H1 (cell line): ENCODE results near the gene PDCL3. TPM values are rescaled to one million over a fixed set of nuclear protein-coding genes. Genes with fewer than 3 reads are reported as not detected.

Experiments used
- CTCF ChIA-PET: fragments of 300-600 bp; sonication (Branson Sonifier 250); formaldehyde crosslinking; loops from one replicate; lab custom pipeline; 2021; ENCODE audit not compliant: partially characterized antibody; lab: Charles Lee
- POLR2A ChIA-PET: fragments of 300-600 bp; sonication (Branson Sonifier 250); formaldehyde crosslinking; loops from one replicate; lab custom pipeline; 2021; ENCODE audit warnings: inconsistent platforms; ENCODE audit not compliant: partially characterized antibody; lab: Charles Lee
- DNase-seq, 2 experiments: peaks; one replicate each; pipeline versions ENCODE4 v3.0.0 to v3.0.0-alpha.2; 2010 to 2022; ENCODE audit warnings: low spot score in 2 of 2, low read depth in 1 of 2, mixed read lengths in 1 of 2
- FAIRE-seq: peaks from 2 replicates; lab custom pipeline; 2011; peaks lifted over from hg19 to GRCh38; lab: Jason Lieb, UNC
- H2AFZ ChIP-seq: 2 replicates; pipeline ENCODE4 v1.8.1; 2012; ENCODE audit warnings: low read length, inconsistent platforms
- H2AK5ac ChIP-seq: 2 replicates; pipeline ENCODE4 v1.6.1; 2013; ENCODE audit warnings: low read depth, low read length
- H2BK120ac ChIP-seq: replicated peaks from 2 replicates; pipeline ENCODE3; 2013; ENCODE audit warnings: low read depth, low read length, inconsistent platforms
- H2BK12ac ChIP-seq: 2 replicates; pipeline ENCODE4 v1.6.1; 2013; ENCODE audit warnings: low read depth, low read length
- H2BK15ac ChIP-seq: 2 replicates; pipeline ENCODE4 v1.6.1; 2013; ENCODE audit warnings: low read length
- H2BK20ac ChIP-seq: 2 replicates; pipeline ENCODE4 v1.6.1; 2013; ENCODE audit warnings: low read length
- H2BK5ac ChIP-seq: 2 replicates; pipeline ENCODE4 v1.6.1; 2013; ENCODE audit warnings: low read depth, low read length
- H3K14ac ChIP-seq: 2 replicates; pipeline ENCODE4 v1.6.1; 2013; ENCODE audit warnings: inconsistent platforms; ENCODE audit not compliant: insufficient read length
- H3K18ac ChIP-seq: 2 replicates; pipeline ENCODE4 v1.6.1; 2013; ENCODE audit warnings: low read length; ENCODE audit errors: extremely low read depth
- H3K23ac ChIP-seq: 2 replicates; pipeline ENCODE4 v1.6.1; 2013; ENCODE audit warnings: inconsistent platforms; ENCODE audit not compliant: insufficient read length
- H3K23me2 ChIP-seq: 2 replicates; pipeline ENCODE4 v1.6.1; 2013; ENCODE audit warnings: low read depth, low read length
- H3K27ac ChIP-seq: 2 replicates; pipeline ENCODE4 v1.6.1; 2011; ENCODE audit warnings: low read depth, low read length, inconsistent platforms
- H3K27me3 ChIP-seq, 4 experiments: replicated peaks in 1 of 4; 1 replicate in 1 of 4; 2 replicates in 3 of 4; pipeline versions ENCODE4 v1.6.1 to v1.8.1; 2011 to 2013; ENCODE audit warnings: low read length in 3 of 4, mild to moderate bottlenecking in 3 of 4, inconsistent platforms in 2 of 4, mixed read lengths in 2 of 4, moderate library complexity in 1 of 4; ENCODE audit not compliant: control insufficient read depth in 3 of 4, insufficient read depth in 3 of 4; ENCODE audit errors: extremely low read depth in 1 of 4
- H3K36me3 ChIP-seq, 4 experiments: 2 replicates each; pipeline versions ENCODE4 v1.6.1 to v1.8.1; 2011 to 2013; ENCODE audit warnings: mild to moderate bottlenecking in 4 of 4, low read length in 3 of 4, moderate library complexity in 2 of 4, control low read depth in 1 of 4, inconsistent platforms in 1 of 4; ENCODE audit not compliant: insufficient read depth in 4 of 4, control insufficient read depth in 2 of 4
- H3K4ac ChIP-seq: replicated peaks from 2 replicates; pipeline ENCODE3; 2013; ENCODE audit warnings: low read length, low read depth, mixed read lengths, inconsistent platforms; ENCODE audit not compliant: insufficient read length
- H3K4me1 ChIP-seq, 4 experiments: replicated peaks in 1 of 4; 1 replicate in 1 of 4; 2 replicates in 3 of 4; pipeline versions ENCODE4 v1.6.1 to v1.8.1; 2011 to 2013; ENCODE audit warnings: low read length in 3 of 4, inconsistent platforms in 2 of 4, mixed read lengths in 1 of 4; ENCODE audit not compliant: insufficient read depth in 4 of 4, control insufficient read depth in 3 of 4
- H3K4me2 ChIP-seq, 2 experiments: 2 replicates each; pipeline versions ENCODE4 v1.6.1 to v1.8.1; 2011 to 2013; ENCODE audit warnings: low read depth in 2 of 2, low read length in 2 of 2, control low read depth in 1 of 2, inconsistent platforms in 1 of 2, mild to moderate bottlenecking in 1 of 2; ENCODE audit not compliant: insufficient read depth in 1 of 2
- H3K4me3 ChIP-seq, 4 experiments: fragments of 200-600, 300-600 bp in 1 of 4; sonication (generic), shearing (Covaris generic), sonication (Bioruptor Twin) in 1 of 4; 2 replicates each; pipeline versions ENCODE4 v1.5.1 to v1.8.1; 2011 to 2016; ENCODE audit warnings: low read length in 4 of 4, low read depth in 3 of 4, control low read depth in 2 of 4, inconsistent platforms in 2 of 4, mild to moderate bottlenecking in 2 of 4, mixed read lengths in 1 of 4, moderate library complexity in 1 of 4; ENCODE audit not compliant: insufficient read depth in 2 of 4; ENCODE audit errors: extremely low read depth in 1 of 4
- H3K56ac ChIP-seq: replicated peaks from 2 replicates; pipeline ENCODE3; 2013; ENCODE audit warnings: low read depth, mild to moderate bottlenecking, mixed read lengths, low read length, inconsistent platforms; ENCODE audit not compliant: insufficient read length
- H3K79me1 ChIP-seq: 2 replicates; pipeline ENCODE4 v1.6.1; 2013; ENCODE audit warnings: low read depth, low read length, control low read depth
- H3K79me2 ChIP-seq, 2 experiments: 2 replicates each; pipeline versions ENCODE4 v1.6.1 to v1.8.1; 2012 to 2013; ENCODE audit warnings: low read length in 2 of 2, mild to moderate bottlenecking in 2 of 2, inconsistent platforms in 1 of 2; ENCODE audit not compliant: insufficient read depth in 2 of 2, control insufficient read depth in 1 of 2
- H3K9ac ChIP-seq, 4 experiments: replicated peaks in 1 of 4; 1 replicate in 1 of 4; 2 replicates in 3 of 4; pipeline versions ENCODE4 v1.6.1 to v1.8.1; 2011 to 2013; ENCODE audit warnings: low read depth in 3 of 4, low read length in 3 of 4, control low read depth in 2 of 4, mild to moderate bottlenecking in 2 of 4, moderate library complexity in 2 of 4, inconsistent platforms in 1 of 4; ENCODE audit errors: extremely low read depth in 1 of 4
- H3K9me3 ChIP-seq, 2 experiments: 2 replicates each; pipeline versions ENCODE4 v1.6.1 to v1.8.1; 2012 to 2013; ENCODE audit warnings: mild to moderate bottlenecking in 2 of 2, moderate library complexity in 2 of 2, control low read depth in 1 of 2, inconsistent platforms in 1 of 2, low read depth in 1 of 2, low read length in 1 of 2, mixed read lengths in 1 of 2; ENCODE audit not compliant: insufficient read depth in 2 of 2
- H4K20me1 ChIP-seq, 2 experiments: replicated peaks in 1 of 2; 2 replicates each; pipeline versions ENCODE3 to v1.8.1; 2011 to 2013; ENCODE audit warnings: inconsistent platforms in 2 of 2, low read length in 2 of 2, mild to moderate bottlenecking in 1 of 2; ENCODE audit not compliant: insufficient read depth in 2 of 2, control insufficient read depth in 1 of 2
- H4K5ac ChIP-seq: 2 replicates; pipeline ENCODE4 v1.6.1; 2013; ENCODE audit warnings: low read length, low read depth, mixed read lengths, inconsistent platforms; ENCODE audit not compliant: insufficient read length
- H4K8ac ChIP-seq: 2 replicates; pipeline ENCODE4 v1.8.0; 2013; ENCODE audit warnings: mild to moderate bottlenecking, moderate library complexity, low read length, inconsistent platforms; ENCODE audit not compliant: insufficient read depth; ENCODE audit errors: extremely low read depth
- H4K91ac ChIP-seq: replicated peaks from 2 replicates; pipeline ENCODE3; 2013; ENCODE audit warnings: low read length, mixed read lengths, inconsistent platforms; ENCODE audit not compliant: insufficient read length
- ATF2 ChIP-seq: IDR thresholded peaks from 2 replicates; pipeline ENCODE4 v1.6.1; 2012; ENCODE audit warnings: low read length, inconsistent platforms
- BRCA1 ChIP-seq: IDR thresholded peaks from 2 replicates; pipeline ENCODE4 v1.6.1; 2012; ENCODE audit warnings: low read depth, low read length, improper control_type of control experiment
- CBX5 ChIP-seq: fragments of 300-800, 300-1000 bp; sonication (generic); IDR thresholded peaks from 2 replicates; pipeline ENCODE4 v1.7.1; 2016; ENCODE audit warnings: antibody characterized with exemption, low read length, low read depth
- JUN ChIP-seq: IDR thresholded peaks from 2 replicates; pipeline ENCODE4 v1.6.1; 2011; ENCODE audit warnings: low read depth, mild to moderate bottlenecking, improper control_type of control experiment, low read length
- NRF1 ChIP-seq: IDR thresholded peaks from 2 replicates; pipeline ENCODE4 v1.6.1; 2011; ENCODE audit warnings: mild to moderate bottlenecking, low read depth, low read length, improper control_type of control experiment
- POLR2A ChIP-seq, 2 experiments: IDR thresholded peaks; 1 replicate in 1 of 2; 2 replicates in 1 of 2; pipeline ENCODE4 v1.6.1; 2011; ENCODE audit warnings: low read depth in 2 of 2, low read length in 2 of 2, mild to moderate bottlenecking in 2 of 2; ENCODE audit errors: control extremely low read depth in 1 of 2
- POLR2AphosphoS5 ChIP-seq: IDR thresholded peaks from 2 replicates; pipeline ENCODE4 v1.6.1; 2011; ENCODE audit warnings: low read depth, low read length
- SP1 ChIP-seq: IDR thresholded peaks from 2 replicates; pipeline ENCODE4 v1.6.1; 2011; ENCODE audit warnings: low read depth, low read length
- YY1 ChIP-seq: IDR thresholded peaks from 2 replicates; pipeline ENCODE4 v1.6.1; 2011; ENCODE audit warnings: low read depth, mild to moderate bottlenecking, low read length
- WGBS, 2 experiments: shearing (Covaris generic) in 1 of 2; methylation state at CpG; one replicate each; pipeline versions ENCODE4 v1.1.6 to v1.1.7; 2013 to 2015; ENCODE audit warnings: low lambda C conversion rate in 2 of 2, mixed read lengths in 2 of 2, inconsistent platforms in 1 of 2, low coverage in 1 of 2, missing lambda C conversion rate in 1 of 2; ENCODE audit not compliant: insufficient replicate concordance in 2 of 2, insufficient coverage in 1 of 2, insufficient read length in 1 of 2; ENCODE audit errors: extremely low coverage in 1 of 2, missing lambda C conversion rate in 1 of 2; 5-methylcytosine and 5-hydroxymethylcytosine counted together
- polyA plus RNA-seq, 7 experiments: library from polyadenylated mRNA; depleted of rRNA in 3 of 7; stranded (reverse) in 5 of 7; unstranded in 2 of 7; fragments of >200 nt in 5 of 7; fragments of 200-250 nt in 2 of 7; gene quantifications; 1 replicate in 5 of 7; 2 replicates in 1 of 7; 4 replicates in 1 of 7; pipeline versions ENCODE4 v1.2.1 to v1.2.3, GENCODE V29; 2011 to 2013; ENCODE audit warnings: missing spikeins in 2 of 7, mixed read lengths in 2 of 7
- total RNA-seq: library from RNA; stranded (reverse); fragmentation: NEBNext Ultra II Directional; extraction: Animal tissue kit (Norgen Biotek cat#: 25700); gene quantifications from 2 replicates; pipeline ENCODE4 v1.2.1, GENCODE V29; 2021

Gene PDCL3
- total and polyA plus RNA-seq, 2 of the 8 experiments (the other 6 are each of a cell fraction or from before 2014, with no cell fraction given), result 19.8 to 29.4 TPM

- WGBS, 2 experiments, result 96% methylated on average over 7 of the region's 11 CpGs; no CpG with 5 or more reads in 1 of the 2 experiments
- CTCF ChIA-PET, result interaction anchor here (0.6 kb wide), 1 partner anchor 24 kb away, joined by 3 read pairs; no protein-coding TSS in a partner anchor
- no peaks in the 10 kb centered on the region for H3K27me3 ChIP-seq
- H3K36me3 ChIP-seq, result no peaks in the 10 kb centered on the region
- no peak for DNase-seq
- no peak for FAIRE-seq
- H2AFZ ChIP-seq, result no peak overlapping the region
- no peak overlapping the region for H3K4ac ChIP-seq
- POLR2A ChIA-PET, result no interaction called here
- no peaks in the 10 kb centered on the region for H3K79me2 ChIP-seq
- H4K20me1 ChIP-seq, result no peaks in the 10 kb centered on the region
- H3K23ac ChIP-seq, result no peak overlapping the region
- no peak overlapping the region for H3K27ac ChIP-seq
- no peak overlapping the region for H2AK5ac ChIP-seq
- H4K5ac ChIP-seq, result no peak overlapping the region
- H3K79me1 ChIP-seq, result no peaks in the 10 kb centered on the region
- H4K91ac ChIP-seq, result no peak overlapping the region
- 0 out of 2 replicates have a peak overlapping the region, but pooled peaks have one; percentile 18 for H2BK5ac ChIP-seq
- no peak overlapping the region for H3K14ac ChIP-seq
- H2BK20ac ChIP-seq, result no peak overlapping the region
- H3K4me3 ChIP-seq, result no peak overlapping the region
- H3K9ac ChIP-seq, result no peak overlapping the region
- peak overlapping the region; percentile 79 for H4K8ac ChIP-seq
- no peaks in the 10 kb centered on the region for H3K4me1 ChIP-seq
- no peak for TF ChIP-seq ATF2
- no peak for TF ChIP-seq CBX5
- no peak for TF ChIP-seq BRCA1
- no peak for TF ChIP-seq JUN
- TF ChIP-seq SP1, result no peak
- no peak for TF ChIP-seq NRF1
- TF ChIP-seq YY1, result no peak
- no peak for TF ChIP-seq POLR2A (IDR thresholded peaks at IDR 0.05; ENCODE audit: control extremely low read depth in 1 of 2, low read depth in 2 of 2, low read length in 2 of 2)
- no peak for TF ChIP-seq POLR2AphosphoS5
- H3K4me2 ChIP-seq, result no peak overlapping the region
- H2BK15ac ChIP-seq, result no peak overlapping the region
- H3K9me3 ChIP-seq, result no peaks in the 10 kb centered on the region
- H2BK120ac ChIP-seq, result no peak overlapping the region
- H3K18ac ChIP-seq, result no peak overlapping the region
- no peaks in the 10 kb centered on the region; the same call in 1 of the 2 replicates for H3K23me2 ChIP-seq
- H2BK12ac ChIP-seq, result no peak overlapping the region
- H3K56ac ChIP-seq, result no peak overlapping the region
These were observed 51.7 kb downstream of the PDCL3 start for GRCh38 chr2:100614455-100615000.
